HepG2 (cell line): ENCODE results near the gene CYP27B1. TPM values are rescaled to one million over a fixed set of nuclear protein-coding genes. Genes with fewer than 3 reads are reported as not detected.
A peak's percentile ranks its signal among the peaks of the same experiment; 100 is the strongest.

Experiments used
- CEBPG ChIP-seq: IDR thresholded peaks from 2 replicates; pipeline ENCODE4 v1.6.1; 2016
- KAT7 ChIP-seq: IDR thresholded peaks from 2 replicates; pipeline ENCODE4 v1.6.1; 2018; ENCODE audit warnings: borderline replicate concordance, missing compliant biosample characterization
- NR3C1 ChIP-seq: sonication (generic); formaldehyde crosslinking; IDR thresholded peaks from 2 replicates; pipeline ENCODE4 v1.4.0; 2020; ENCODE audit warnings: missing genetic modification reagents
- SMARCE1 ChIP-seq: fragments of 450-650 bp; IDR thresholded peaks from 2 replicates; pipeline ENCODE4 v1.6.1; 2017; ENCODE audit warnings: borderline replicate concordance
- THRA ChIP-seq: sonication (generic); formaldehyde crosslinking; IDR thresholded peaks from 2 replicates; pipeline ENCODE4 v1.4.0; 2020; ENCODE audit warnings: missing genetic modification reagents, borderline replicate concordance
- ZFP91 ChIP-seq: sonication (generic); formaldehyde crosslinking; IDR thresholded peaks from 2 replicates; pipeline ENCODE4 v1.9.0; 2022; ENCODE audit warnings: missing genetic modification reagents, mild to moderate bottlenecking, borderline replicate concordance
- ZNF674 ChIP-seq: sonication (generic); formaldehyde crosslinking; IDR thresholded peaks from 2 replicates; pipeline ENCODE4 v1.5.0; 2020; ENCODE audit warnings: low read depth, mild to moderate bottlenecking, missing genetic modification reagents
- ZNF687 ChIP-seq: sonication (generic); formaldehyde crosslinking; IDR thresholded peaks from 2 replicates; pipeline ENCODE4 v1.5.1; 2020; ENCODE audit warnings: mild to moderate bottlenecking, missing genetic modification reagents, moderate library complexity
- polyA plus RNA-seq, 8 experiments: library from polyadenylated mRNA; depleted of rRNA in 3 of 8; stranded (reverse) in 7 of 8; unstranded in 1 of 8; fragments of >200 nt; fragmentation: Illumina TruSeq in 4 of 8; extraction: Trizol in 4 of 8; gene quantifications; 2 replicates each; pipeline versions ENCODE4 v1.2.1 to v1.2.3, GENCODE V29; 2011 to 2016; ENCODE audit warnings: low read depth in 4 of 8, missing spikeins in 1 of 8, mixed read lengths in 1 of 8; ENCODE audit not compliant: insufficient read depth in 1 of 8
- total RNA-seq, 5 experiments: library from RNA; depleted of rRNA; stranded (reverse); fragments of >200 nt; fragmentation: Illumina TruSeq; extraction: Trizol; gene quantifications; 2 replicates each; pipeline ENCODE4 v1.2.3, GENCODE V29; 2016; ENCODE audit warnings: low read depth in 1 of 5

The CYP27B1 gene
- total and polyA plus RNA-seq, 2 of the 13 experiments (the other 11 are each of a cell fraction or from before 2014, with no cell fraction given): 2.3 to 3.0 TPM

GRCh38 chr12:57744194-57744776 is 22.6 kb downstream of the CYP27B1 start (continued):
- TF ChIP-seq ZNF687 (CRISPR knock-in tag) (0 out of 2 replicates have a peak, but pooled peaks have one; percentile 32), NR3C1 (no peak), CEBPG (CRISPR knock-in tag) (peak; percentile 54), ZNF674 (CRISPR knock-in tag) (0 out of 2 replicates have a peak, but pooled peaks have one; percentile 13), THRA (CRISPR knock-in tag) (0 out of 2 replicates have a peak, but pooled peaks have one; percentile 14), KAT7 (CRISPR knock-in tag) (0 out of 2 replicates have a peak, but pooled peaks have one; percentile 19), ZFP91 (CRISPR knock-in tag) (no peak), SMARCE1 (no peak)
